Measurements from ENCODE around the gene GGT5. TPM values are rescaled to one million over a fixed set of nuclear protein-coding genes. Genes with fewer than 3 reads are reported as not detected.

Gene GGT5
- total RNA-seq, 1 experiment from 2014 or later, result 0.20 TPM

GRCh38 chr22:24190596-24191208 lies 54.2 kb downstream of the GGT5 start:
- POLR2A ChIA-PET, result no interaction called here
- Mint-ChIP-seq H3K27me3 (ENCODE audit: low read depth) (no peaks in the 10 kb centered on the region; the same call in 1 of the 2 replicates), H3K4me3 (no peak overlapping the region), H3K9me3 (no peaks in the 10 kb centered on the region), H3K36me3 (no peaks in the 10 kb centered on the region), H3K27ac (no peak overlapping the region), H3K4me1 (peaks cover 3% of the 10 kb centered on the region; the same call in 1 of the 2 replicates)
- ATAC-seq (no peak), DNase-seq (ENCODE audit: low spot score) (no peak)
- TF ChIP-seq MYBL2 (CRISPR knock-in tag; IDR thresholded peaks at IDR 0.05), result no peak
- no peak for TF ChIP-seq FOXP4 (CRISPR knock-in tag; IDR thresholded peaks at IDR 0.05)
- TF ChIP-seq PREB (CRISPR knock-in tag; IDR thresholded peaks at IDR 0.05; ENCODE audit: borderline replicate concordance), result no peak
- no peak for TF ChIP-seq FOXP1 (CRISPR knock-in tag; IDR thresholded peaks at IDR 0.05; ENCODE audit: borderline replicate concordance)
- no peak for TF ChIP-seq MAX (CRISPR knock-in tag; IDR thresholded peaks at IDR 0.05)
- no peak for TF ChIP-seq ERG (CRISPR knock-in tag; IDR thresholded peaks at IDR 0.05)
- no peak for TF ChIP-seq ZBTB21 (CRISPR knock-in tag; IDR thresholded peaks at IDR 0.05; ENCODE audit: borderline replicate concordance)
- no peak for TF ChIP-seq ZNF423 (CRISPR knock-in tag; IDR thresholded peaks at IDR 0.05)
- no peak for TF ChIP-seq ATF2 (CRISPR knock-in tag; IDR thresholded peaks at IDR 0.05; ENCODE audit: borderline replicate concordance, low read depth)
- TF ChIP-seq NR1H2 (CRISPR knock-in tag; IDR thresholded peaks at IDR 0.05), result no peak
- TF ChIP-seq PRDM15 (CRISPR knock-in tag; IDR thresholded peaks at IDR 0.05), result no peak
- CTCF ChIA-PET, result interaction anchor here (0.8 to 4.4 kb wide), 27 partner anchors 8 to 333 kb away, joined by 3 to 136 read pairs (median 6); partner anchors contain the start of genes GGT5, SLC2A11 and SUSD2

- Mint-ChIP-seq H3K27ac (no peak overlapping the region), H3K4me1 (peaks cover 3% of the 10 kb centered on the region; the same call in 1 of the 2 replicates), H3K27me3 (ENCODE audit: low read depth) (no peaks in the 10 kb centered on the region; the same call in 1 of the 2 replicates), H3K9me3 (no peaks in the 10 kb centered on the region), H3K36me3 (no peaks in the 10 kb centered on the region), H3K4me3 (no peak overlapping the region)
- ChIA-PET POLR2A (no interaction called here), CTCF (interaction anchor here (0.6 to 4.4 kb wide), 34 partner anchors 8 to 333 kb away, joined by 3 to 136 read pairs (median 6); partner anchors contain the start of genes GGT5, SLC2A11 and SUSD2)
- DNase-seq (ENCODE audit: low spot score), result no peak
- ATAC-seq, result no peak
- no peak for TF ChIP-seq GTF2I (CRISPR knock-in tag; conservative IDR thresholded peaks at IDR 0.05)
- TF ChIP-seq FOXP1 (CRISPR knock-in tag; IDR thresholded peaks at IDR 0.05; ENCODE audit: borderline replicate concordance), result no peak
- no peak for TF ChIP-seq FOXJ3 (CRISPR knock-in tag; IDR thresholded peaks at IDR 0.05; ENCODE audit: borderline replicate concordance)
- TF ChIP-seq ATF2 (CRISPR knock-in tag; IDR thresholded peaks at IDR 0.05; ENCODE audit: borderline replicate concordance, low read depth), result no peak
- TF ChIP-seq ZBTB43 (CRISPR knock-in tag; IDR thresholded peaks at IDR 0.05), result no peak
- TF ChIP-seq RELA (CRISPR knock-in tag; IDR thresholded peaks at IDR 0.05; ENCODE audit: borderline replicate concordance), result no peak
- TF ChIP-seq ZSCAN18 (CRISPR knock-in tag; IDR thresholded peaks at IDR 0.05), result no peak
- no peak for TF ChIP-seq CBFB (CRISPR knock-in tag; IDR thresholded peaks at IDR 0.05; ENCODE audit: low read depth)
- TF ChIP-seq NFYB (CRISPR knock-in tag; conservative IDR thresholded peaks at IDR 0.05; ENCODE audit: low read depth), result no peak
- TF ChIP-seq ZNF396 (CRISPR knock-in tag; IDR thresholded peaks at IDR 0.05; ENCODE audit: borderline replicate concordance), result no peak
- no peak for TF ChIP-seq MYBL2 (CRISPR knock-in tag; IDR thresholded peaks at IDR 0.05)
Observed at GRCh38 chr22:24190159-24190540, 54.7 kb downstream of the GGT5 start.

All from WTC11 (cell line).